Retinal pigment epithelial cell (primary cell): ENCODE results near the gene AKAP9.
"Not testable (repeated sequence)": the region's sequence is repeated elsewhere in the genome, so short reads cannot be mapped to it uniquely, and the experiment has no call there.

Source experiments
- DNase-seq: peaks from one replicate; pipeline ENCODE4 v3.0.0-alpha.2; 2010; ENCODE audit warnings: low read depth
- H3K4me3 ChIP-seq: 2 replicates; pipeline ENCODE4 v1.5.1; 2011; ENCODE audit warnings: mild to moderate bottlenecking, low read length, control low read depth, moderate library complexity
- TF ChIP-seq, protein P1 (sequence below): conservative IDR thresholded peaks from 2 replicates; pipeline ENCODE4 v1.5.1; 2011; ENCODE audit warnings: low read depth, low read length, control low read depth, inconsistent platforms

AKAP9 gene

DNA sequence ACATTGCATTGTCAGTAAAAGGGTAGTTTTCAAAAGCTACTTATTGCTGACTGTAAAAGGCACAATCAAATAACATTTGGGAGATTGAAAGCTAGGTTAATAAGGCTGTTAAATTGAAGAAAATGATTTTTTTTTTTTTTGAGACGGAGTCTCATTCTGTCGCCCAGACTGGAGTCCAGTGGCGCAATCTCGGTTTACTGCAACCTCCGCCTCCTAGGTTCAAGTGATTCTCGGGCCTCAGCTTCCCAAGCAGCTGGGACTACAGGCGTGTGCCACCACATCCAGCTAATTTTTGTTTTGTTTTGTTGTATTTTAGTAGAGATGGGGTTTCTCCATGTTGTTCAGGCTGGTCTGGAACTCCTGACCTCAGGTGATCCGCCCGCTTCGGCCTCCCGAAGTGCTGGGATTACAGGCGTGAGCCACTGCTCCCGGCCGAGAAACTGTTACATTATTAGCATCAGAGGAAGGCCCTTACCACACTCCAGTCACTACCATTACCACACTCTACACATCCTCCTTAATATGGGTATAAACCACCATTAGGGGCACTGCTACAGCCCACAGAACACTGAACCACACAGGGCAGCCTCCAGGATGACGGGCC, 192.6 kb downstream of the AKAP9 start:
- TF ChIP-seq, protein P1, sequence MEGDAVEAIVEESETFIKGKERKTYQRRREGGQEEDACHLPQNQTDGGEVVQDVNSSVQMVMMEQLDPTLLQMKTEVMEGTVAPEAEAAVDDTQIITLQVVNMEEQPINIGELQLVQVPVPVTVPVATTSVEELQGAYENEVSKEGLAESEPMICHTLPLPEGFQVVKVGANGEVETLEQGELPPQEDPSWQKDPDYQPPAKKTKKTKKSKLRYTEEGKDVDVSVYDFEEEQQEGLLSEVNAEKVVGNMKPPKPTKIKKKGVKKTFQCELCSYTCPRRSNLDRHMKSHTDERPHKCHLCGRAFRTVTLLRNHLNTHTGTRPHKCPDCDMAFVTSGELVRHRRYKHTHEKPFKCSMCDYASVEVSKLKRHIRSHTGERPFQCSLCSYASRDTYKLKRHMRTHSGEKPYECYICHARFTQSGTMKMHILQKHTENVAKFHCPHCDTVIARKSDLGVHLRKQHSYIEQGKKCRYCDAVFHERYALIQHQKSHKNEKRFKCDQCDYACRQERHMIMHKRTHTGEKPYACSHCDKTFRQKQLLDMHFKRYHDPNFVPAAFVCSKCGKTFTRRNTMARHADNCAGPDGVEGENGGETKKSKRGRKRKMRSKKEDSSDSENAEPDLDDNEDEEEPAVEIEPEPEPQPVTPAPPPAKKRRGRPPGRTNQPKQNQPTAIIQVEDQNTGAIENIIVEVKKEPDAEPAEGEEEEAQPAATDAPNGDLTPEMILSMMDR, result no peak

DNA sequence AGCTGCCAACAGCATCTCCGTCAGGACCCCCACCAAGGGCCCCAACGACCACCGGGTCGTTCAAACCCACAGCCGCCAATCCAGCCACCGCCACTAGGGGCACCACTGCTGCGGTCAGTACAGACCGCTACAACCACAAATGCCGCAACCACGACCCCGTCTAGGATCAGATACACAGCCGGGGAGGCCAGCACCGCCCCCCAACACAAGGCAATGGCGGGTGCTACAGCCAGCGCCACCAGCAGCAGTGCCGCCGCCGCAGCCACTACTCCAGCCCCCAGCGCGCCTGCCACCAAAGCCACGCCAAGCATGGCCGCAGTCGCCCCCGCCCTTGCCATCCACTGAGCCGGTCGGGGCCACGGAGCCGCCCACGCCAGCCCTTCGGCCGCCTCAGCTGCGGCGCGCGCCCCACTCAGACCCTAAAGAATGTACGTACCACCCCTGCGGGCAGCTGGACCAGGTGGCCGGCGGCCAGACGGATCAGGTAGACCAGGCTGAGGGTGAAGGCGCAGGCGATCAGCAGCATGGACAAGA, 193.1 kb downstream of the AKAP9 start:
- TF ChIP-seq, protein P1, result peak; percentile 90
- peak; percentile 39 for DNase-seq
- peak overlapping the region; percentile 93 for H3K4me3 ChIP-seq

More for the DNA sequence above, 192.6 kb downstream of the AKAP9 start:
- no peak for DNase-seq
- peak overlapping the region; percentile 93 for H3K4me3 ChIP-seq

DNA sequence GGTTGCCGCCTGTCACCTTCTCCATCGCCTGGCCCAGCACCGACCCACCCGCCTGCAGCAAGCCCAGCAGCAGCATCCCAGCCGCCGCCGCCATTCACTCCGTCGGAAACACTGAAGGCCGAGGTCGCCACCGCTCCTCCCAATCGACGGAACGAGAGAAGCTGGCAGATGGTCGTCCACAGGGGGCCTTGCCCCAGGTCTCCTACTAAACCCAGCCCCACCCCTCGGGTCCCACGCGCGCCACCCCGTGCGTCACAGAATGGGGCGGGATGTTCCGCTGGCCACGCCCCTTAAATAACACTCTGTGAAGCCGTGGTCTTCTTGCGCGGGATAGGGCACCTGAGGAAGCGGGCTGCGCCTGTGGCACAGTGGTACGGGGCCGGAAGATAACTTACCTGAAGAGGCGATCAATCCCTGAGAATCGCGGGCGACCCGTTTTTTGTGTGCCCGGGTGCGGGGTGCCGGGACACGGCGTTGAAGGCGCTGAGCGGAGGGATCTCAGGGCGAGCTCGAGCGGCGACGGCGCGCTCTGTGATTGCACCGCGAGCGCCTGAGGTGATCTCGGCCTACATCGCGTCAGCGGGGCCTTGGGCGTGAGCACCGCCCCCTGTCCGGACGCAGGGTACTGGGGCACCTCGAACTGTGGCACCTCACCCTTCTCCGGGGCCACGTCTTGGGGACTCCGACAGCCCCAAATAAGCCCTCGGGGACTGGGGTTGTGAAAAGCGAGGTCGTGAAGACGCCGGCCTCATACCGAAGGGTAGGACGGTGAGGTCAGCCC, 193.8 kb downstream of the AKAP9 start, which contains the start of gene CYP51A1:
Gene CYP51A1, minus strand, starts transcription at position 207 of the 781 bp plus-strand sequence. Its CDS starts 113 bp downstream, at position 94.
- DNase-seq, result peak; percentile 79
- peak within 1 kb of the TSS; percentile 93 for H3K4me3 ChIP-seq
- TF ChIP-seq, protein P1, result no peak

DNA sequence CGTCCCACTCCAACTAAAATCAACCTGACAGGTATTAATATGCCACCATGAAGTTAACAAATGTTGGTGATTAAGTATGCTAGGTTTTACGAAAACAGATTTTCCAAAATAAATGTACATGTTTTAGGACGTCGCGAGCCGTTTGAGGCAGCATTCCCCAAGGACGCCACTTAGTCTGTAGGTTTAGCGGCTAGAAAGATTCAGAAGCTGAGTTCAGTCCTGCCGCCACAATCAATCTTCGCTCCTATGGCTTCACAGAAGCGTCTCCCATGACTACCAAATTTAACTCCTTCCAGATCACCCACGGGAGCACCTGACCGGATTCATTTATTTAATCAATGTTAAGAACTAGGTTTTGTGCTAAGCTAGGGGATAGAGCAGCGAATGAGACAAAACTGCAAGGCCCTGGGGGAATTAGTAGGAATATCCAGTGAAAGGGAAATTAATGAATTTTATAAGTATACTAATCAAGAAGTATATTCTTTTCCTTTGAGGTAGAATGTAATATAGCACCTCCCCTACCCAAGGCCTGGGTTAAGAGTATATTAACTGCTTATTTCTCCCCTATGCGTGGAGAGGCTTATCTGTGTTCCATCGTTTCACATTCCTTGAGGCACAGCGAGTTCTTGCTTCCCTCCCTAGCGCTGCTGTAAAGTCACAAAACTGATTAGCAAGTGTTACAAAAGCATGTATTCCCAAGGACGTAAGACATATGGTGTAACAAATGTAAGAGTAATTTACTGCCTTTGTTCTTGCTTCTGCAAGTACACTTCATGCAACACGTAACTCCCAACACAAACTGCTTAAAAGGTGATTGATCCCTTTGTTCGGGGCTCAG, 194.6 kb downstream of the AKAP9 start:
- TF ChIP-seq, protein P1, result no peak
- DNase-seq, result no peak
- peak overlapping the region; percentile 93 for H3K4me3 ChIP-seq

DNA sequence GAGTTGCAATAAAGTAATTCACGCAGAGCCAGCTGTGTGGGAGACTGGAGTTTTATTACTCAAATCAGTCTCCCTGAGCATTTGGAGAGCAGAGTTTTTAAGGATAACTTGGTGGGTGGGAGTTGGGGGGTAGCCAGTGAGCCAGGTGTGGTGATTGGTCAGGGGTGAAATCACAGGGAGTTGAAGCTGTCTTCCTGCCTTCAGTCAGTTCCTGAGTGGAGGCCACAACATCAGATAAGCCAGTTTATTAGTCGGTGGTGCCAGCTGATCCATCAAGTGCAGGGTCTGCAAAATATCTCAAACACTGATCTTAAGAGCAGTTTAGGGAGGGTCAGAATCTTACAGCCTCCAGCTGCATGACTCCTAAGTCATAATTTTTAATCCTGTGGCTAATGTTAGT, 196.9 kb downstream of the AKAP9 start:
- TF ChIP-seq, protein P1, result no peak
- DNase-seq, result no peak
- H3K4me3 ChIP-seq, result no peak overlapping the region

DNA sequence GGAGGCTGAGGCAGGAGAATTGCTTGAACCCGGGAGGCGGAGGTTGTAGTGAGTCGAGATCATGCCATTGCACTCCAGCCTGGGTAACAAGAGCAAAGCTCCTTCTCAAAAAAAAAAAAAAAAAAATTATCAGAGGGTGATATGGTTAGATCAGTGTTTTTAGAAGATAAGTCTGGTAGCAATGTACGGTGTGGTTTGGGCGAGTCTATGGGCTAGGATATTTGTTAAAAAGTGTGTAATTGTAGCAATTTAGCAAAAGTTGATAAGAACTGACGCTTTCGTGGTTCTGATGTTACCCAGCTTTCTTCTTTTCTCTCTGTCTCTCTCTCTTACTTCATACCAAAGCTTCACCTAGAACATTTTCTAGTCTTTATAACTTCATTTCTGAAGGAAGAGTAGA, 200.5 kb downstream of the AKAP9 start:
- no peak for DNase-seq
- H3K4me3 ChIP-seq, result no peak overlapping the region
- TF ChIP-seq, protein P1, result no peak

DNA sequence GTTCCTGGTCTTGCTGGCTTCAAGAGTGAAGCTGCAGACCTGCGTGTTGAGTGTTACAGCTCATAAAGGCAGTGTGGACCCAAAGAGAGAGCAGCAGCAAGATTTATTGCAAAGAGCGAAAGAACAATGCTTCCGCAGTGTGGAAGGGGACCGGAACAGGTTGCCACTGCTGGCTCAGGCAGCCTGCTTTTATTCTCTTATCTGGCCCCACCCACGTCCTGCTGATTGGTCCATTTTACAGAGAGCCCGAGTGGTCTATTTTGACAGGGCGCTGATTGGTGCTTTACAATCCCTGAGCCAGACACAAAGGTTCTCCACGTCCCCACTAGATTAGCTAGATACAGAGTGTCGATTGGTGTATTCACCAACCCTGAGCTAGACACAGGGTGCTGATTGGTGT, 202.1 kb downstream of the AKAP9 start:
- DNase-seq, H3K4me3 ChIP-seq: not testable (repeated sequence)

DNA sequence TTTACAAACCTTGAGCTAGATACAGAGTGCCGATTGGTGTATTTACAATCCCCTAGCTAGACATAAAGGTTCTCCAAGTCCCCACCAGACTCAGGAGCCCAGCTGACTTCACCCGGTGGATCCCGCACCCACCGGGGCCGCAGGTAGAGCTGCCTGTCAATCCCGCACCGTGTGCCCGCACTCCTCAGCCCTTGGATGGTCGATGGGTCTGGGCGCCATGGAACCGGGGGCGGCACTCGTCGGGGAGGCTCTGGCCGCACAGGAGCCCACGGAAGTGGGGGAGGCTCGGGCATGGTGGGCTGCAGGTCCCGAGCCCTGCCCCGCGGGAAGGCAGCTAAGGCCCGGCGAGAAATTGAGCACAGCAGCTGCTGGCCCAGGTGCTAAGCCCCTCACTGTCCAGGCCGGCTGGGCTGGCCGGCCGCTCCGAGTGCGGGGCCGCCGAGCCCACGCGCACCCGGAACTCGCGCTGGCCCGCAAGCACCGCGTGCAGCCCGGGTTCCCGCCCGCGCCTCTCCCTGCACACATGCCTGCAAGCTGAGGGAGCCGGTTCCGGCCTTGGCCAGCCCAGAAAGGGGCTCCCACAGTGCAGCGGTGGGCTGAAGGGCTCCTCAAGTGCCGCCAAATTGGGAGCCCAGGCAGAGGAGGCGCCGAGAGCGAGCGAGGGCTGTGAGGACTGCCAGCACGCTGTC, 202.7 kb downstream of the AKAP9 start:
- H3K4me3 ChIP-seq, DNase-seq: not testable (repeated sequence)
